Caco-2 (cell line): ENCODE measurements around the gene CACNA1C. TPM values are rescaled to one million over a fixed set of nuclear protein-coding genes. Genes with fewer than 3 reads are reported as not detected.

Experiments
- BruUV-seq: library from RNA; stranded (reverse); fragments of 400-500 nt; replicated peaks from 2 replicates; lab custom pipeline; 2021; lab: Mats Ljungman, UMichigan
- CTCF ChIA-PET: fragments of 300-600 bp; sonication (Branson Sonifier 250); formaldehyde crosslinking; loops from one replicate; lab custom pipeline; 2022; ENCODE audit warnings: antibody characterized with exemption; lab: Charles Lee
- POLR2A ChIA-PET: fragments of 300-600 bp; sonication (Branson Sonifier 250); formaldehyde crosslinking; loops from one replicate; lab custom pipeline; 2022; ENCODE audit warnings: antibody characterized with exemption; lab: Charles Lee
- DNase-seq, 2 experiments: peaks; one replicate each; pipeline versions ENCODE4 v3.0.0 to v3.0.0-alpha.2; 2020 to 2022
- H3K27me3 ChIP-seq: replicated peaks from 2 replicates; pipeline ENCODE4 v1.6.0; 2011; ENCODE audit warnings: low read length; ENCODE audit not compliant: control insufficient read depth, insufficient read depth
- H3K36me3 ChIP-seq: 2 replicates; pipeline ENCODE4 v1.5.1; 2011; ENCODE audit warnings: low read length; ENCODE audit not compliant: control insufficient read depth, insufficient read depth
- H3K4me1 ChIP-seq: fragments of 250-450 bp; sonication (Bioruptor Pico); 2 replicates; pipeline ENCODE4 v1.5.1; 2020; ENCODE audit warnings: mild to moderate bottlenecking
- H3K4me3 ChIP-seq: 2 replicates; pipeline ENCODE4 v1.5.1; 2011; ENCODE audit warnings: low read depth, mild to moderate bottlenecking, control low read depth, low read length
- H3K9me3 ChIP-seq: fragments of 250-450 bp; sonication (Bioruptor Pico); 2 replicates; pipeline ENCODE4 v1.5.1; 2020; ENCODE audit warnings: mild to moderate bottlenecking, moderate library complexity
- H3K27ac Mint-ChIP-seq: one replicate; pipeline ENCODE4 v1.8.0; 2022; ENCODE audit warnings: mixed read lengths; ENCODE audit not compliant: unreplicated experiment
- H3K27me3 Mint-ChIP-seq: one replicate; pipeline ENCODE4 v1.8.0; 2022; ENCODE audit warnings: mixed read lengths; ENCODE audit not compliant: insufficient read depth, unreplicated experiment
- H3K36me3 Mint-ChIP-seq: one replicate; pipeline ENCODE4 v1.8.0; 2022; ENCODE audit warnings: mild to moderate bottlenecking, mixed read lengths; ENCODE audit not compliant: insufficient read depth, unreplicated experiment
- H3K4me1 Mint-ChIP-seq: one replicate; pipeline ENCODE4 v1.8.0; 2022; ENCODE audit warnings: low read depth, mixed read lengths; ENCODE audit not compliant: unreplicated experiment
- H3K4me3 Mint-ChIP-seq: one replicate; pipeline ENCODE4 v1.8.0; 2022; ENCODE audit warnings: mild to moderate bottlenecking, moderate library complexity, mixed read lengths; ENCODE audit not compliant: unreplicated experiment
- H3K9me3 Mint-ChIP-seq: one replicate; pipeline ENCODE4 v1.8.0; 2022; ENCODE audit warnings: mixed read lengths; ENCODE audit not compliant: unreplicated experiment
- CTCF ChIP-seq, 2 experiments: fragments of 200-600 bp in 1 of 2; IDR thresholded peaks; 1 replicate in 1 of 2; 2 replicates in 1 of 2; pipeline versions ENCODE4 v1.5.1 to v1.8.0; 2011 to 2022; ENCODE audit warnings: antibody characterized with exemption in 1 of 2, control low read depth in 1 of 2, inconsistent platforms in 1 of 2, low read depth in 1 of 2, low read length in 1 of 2, mild to moderate bottlenecking in 1 of 2, moderate library complexity in 1 of 2; ENCODE audit not compliant: insufficient read depth in 1 of 2, severe bottlenecking in 1 of 2, unreplicated experiment in 1 of 2
- intact Hi-C: fragments of 100-400 bp; cut with micrococcal nuclease; formaldehyde crosslinking; loops from one replicate; pipeline ENCODE4 v1.10.0; 2022; ENCODE audit not compliant: unreplicated experiment
- total RNA-seq: library from RNA; stranded (reverse); gene quantifications from 2 replicates; pipeline ENCODE4 v1.2.3, GENCODE V29; 2022

CACNA1C gene
- total RNA-seq, 1 experiment from 2014 or later, result not detected

DNA sequence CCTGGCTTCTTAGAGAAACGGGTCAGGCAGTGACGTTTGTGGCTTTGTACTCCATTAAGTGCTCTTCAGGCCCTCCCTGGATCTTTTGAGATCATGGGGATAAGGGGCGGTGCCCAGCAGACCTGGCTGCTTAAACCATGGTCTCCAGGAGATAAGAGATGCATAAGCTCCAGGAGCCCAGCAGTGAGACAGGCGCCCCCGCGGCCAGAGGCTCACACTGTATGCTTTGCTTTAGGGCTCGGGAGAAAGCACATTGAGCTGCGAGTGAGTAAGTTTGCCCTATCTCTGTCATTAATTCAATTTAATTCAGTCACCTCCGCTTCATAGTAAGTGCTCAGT, 359.5 kb downstream of the CACNA1C start:
- ChIA-PET CTCF (no interaction called here), POLR2A (no interaction called here)
- no peak overlapping the region for H3K4me3 Mint-ChIP-seq
- H3K9me3 Mint-ChIP-seq, result no peaks in the 10 kb centered on the region
- no peaks in the 10 kb centered on the region for H3K36me3 Mint-ChIP-seq
- no peaks in the 10 kb centered on the region for H3K9me3 ChIP-seq
- TF ChIP-seq CTCF (IDR thresholded peaks at IDR 0.05; ENCODE audit: insufficient read depth in 1 of 2, low read depth in 1 of 2, low read length in 1 of 2, severe bottlenecking in 1 of 2, unreplicated experiment in 1 of 2), result no peak
- no TSS peak for BruUV-seq
- no peak overlapping the region for H3K4me3 ChIP-seq
- no peak overlapping the region for H3K27ac Mint-ChIP-seq
- H3K27me3 Mint-ChIP-seq, result peaks cover 47% of the 10 kb centered on the region
- H3K27me3 ChIP-seq, result no peaks in the 10 kb centered on the region
- no peaks in the 10 kb centered on the region for H3K4me1 Mint-ChIP-seq
- no peak for DNase-seq
- intact Hi-C loops, result no loop called here
- no peaks in the 10 kb centered on the region for H3K4me1 ChIP-seq
- no peaks in the 10 kb centered on the region for H3K36me3 ChIP-seq

DNA sequence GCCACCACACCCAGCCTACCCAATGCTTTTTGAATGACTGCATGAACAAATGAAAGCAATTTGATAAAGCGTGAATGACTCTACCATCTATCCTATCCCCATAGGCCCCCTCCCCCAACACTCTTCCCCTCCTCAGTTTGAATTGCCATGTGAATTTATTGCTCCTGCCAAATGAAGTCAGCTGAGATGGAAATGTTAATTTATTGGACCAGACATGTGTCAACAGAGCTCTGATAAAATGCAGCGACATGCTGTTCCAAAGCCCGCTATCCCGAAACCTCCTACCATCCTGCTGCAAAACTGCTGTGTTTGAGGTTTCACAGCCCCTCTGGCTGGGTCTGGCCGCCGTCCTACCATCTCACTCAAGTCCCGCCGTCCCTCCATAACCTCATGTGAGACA, 360.5 kb downstream of the CACNA1C start:
- H3K27ac Mint-ChIP-seq, result no peak overlapping the region

GRCh38 chr12:2413999-2414792, 361.4 kb downstream of the CACNA1C start:
- no peaks in the 10 kb centered on the region; the same call in 1 of the 2 replicates for H3K27me3 ChIP-seq
- no peaks in the 10 kb centered on the region for H3K9me3 ChIP-seq
- H3K4me3 ChIP-seq, result no peak overlapping the region
- CTCF ChIA-PET, result no interaction called here
- Mint-ChIP-seq H3K27me3 (peaks cover 42% of the 10 kb centered on the region), H3K4me1 (no peaks in the 10 kb centered on the region), H3K9me3 (no peaks in the 10 kb centered on the region), H3K27ac (no peak overlapping the region), H3K36me3 (no peaks in the 10 kb centered on the region), H3K4me3 (no peak overlapping the region)
- intact Hi-C loops, result no loop called here
- no peak for DNase-seq
- BruUV-seq, result no TSS peak
- no peak for TF ChIP-seq CTCF (IDR thresholded peaks at IDR 0.05; ENCODE audit: insufficient read depth in 1 of 2, low read depth in 1 of 2, low read length in 1 of 2, severe bottlenecking in 1 of 2, unreplicated experiment in 1 of 2)
- H3K36me3 ChIP-seq, result no peaks in the 10 kb centered on the region
- H3K4me1 ChIP-seq, result no peaks in the 10 kb centered on the region
- POLR2A ChIA-PET, result no interaction called here

More for the DNA sequence above, 360.5 kb downstream of the CACNA1C start:
- H3K4me1 ChIP-seq, result no peaks in the 10 kb centered on the region
- H3K36me3 ChIP-seq, result no peaks in the 10 kb centered on the region
- Mint-ChIP-seq H3K27me3 (peaks cover 46% of the 10 kb centered on the region), H3K4me3 (no peak overlapping the region), H3K36me3 (no peaks in the 10 kb centered on the region), H3K4me1 (no peaks in the 10 kb centered on the region), H3K9me3 (no peaks in the 10 kb centered on the region)
- TF ChIP-seq CTCF (IDR thresholded peaks at IDR 0.05; ENCODE audit: insufficient read depth in 1 of 2, low read depth in 1 of 2, low read length in 1 of 2, severe bottlenecking in 1 of 2, unreplicated experiment in 1 of 2), result no peak
- ChIA-PET POLR2A (no interaction called here), CTCF (interaction anchor here (0.7 kb wide), 1 partner anchor 71 kb away, joined by 6 read pairs; no protein-coding TSS in a partner anchor)
- no peak for DNase-seq
- intact Hi-C loops, result no loop called here
- H3K9me3 ChIP-seq, result no peaks in the 10 kb centered on the region
- H3K27me3 ChIP-seq, result no peaks in the 10 kb centered on the region; the same call in 1 of the 2 replicates
- no peak overlapping the region for H3K4me3 ChIP-seq
- BruUV-seq, result no TSS peak
